ENCODE data around the gene AVPI1. TPM values are rescaled to one million over a fixed set of nuclear protein-coding genes. Genes with fewer than 3 reads are reported as not detected.
A peak's percentile ranks its signal among the peaks of the same experiment; 100 is the strongest.

AVPI1 gene
- polyA plus RNA-seq, 4 donors = 18.2 to 64.9 (median 46.8) TPM

DNA sequence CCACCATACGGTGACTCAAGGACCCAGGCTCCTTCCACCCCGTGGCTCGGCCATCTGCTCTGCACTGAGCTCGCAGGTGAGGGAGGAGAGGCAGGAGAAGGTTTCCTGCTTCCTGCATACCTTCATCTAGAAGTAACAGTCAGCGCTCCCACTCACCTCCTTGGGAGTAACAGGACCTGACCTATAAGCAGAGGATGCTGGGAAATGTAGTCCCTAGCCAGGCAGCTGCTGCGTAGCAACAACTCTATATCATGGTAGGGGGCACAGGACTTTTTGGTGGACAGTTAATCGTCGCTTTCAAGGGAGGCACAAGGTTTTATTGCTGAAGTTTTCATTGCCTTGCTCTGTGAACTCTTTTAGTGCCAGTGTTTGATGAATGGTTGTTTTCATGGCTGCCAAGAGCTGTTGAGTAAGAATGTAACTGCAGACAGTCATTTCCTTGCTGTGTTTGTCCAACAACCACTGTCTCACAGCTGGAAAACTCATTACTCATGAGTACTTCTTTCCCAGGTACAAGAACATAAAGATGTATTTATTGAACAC lies 39.7 kb upstream of the AVPI1 start:
- Histone ChIP-seq H3K36me3 (ENCODE audit: control insufficient read depth in 3 of 3, insufficient read depth in 2 of 3, low read depth in 1 of 3, low read length in 3 of 3) (no peaks in the 10 kb centered on the region), H3K9me3 (ENCODE audit: control insufficient read depth in 2 of 2, insufficient read depth in 1 of 2, low read depth in 1 of 2, low read length in 1 of 2) (peaks cover 0 to 4% of the 10 kb centered on the region in 2 donors), H3K4me3 (ENCODE audit: low read depth in 1 of 3, low read length in 3 of 3) (peak overlapping the region in 1 of 3 donors; percentile 31), H3K27ac (ENCODE audit: low read depth in 1 of 3, low read length in 2 of 3) (peak overlapping the region in 1 of 3 donors; percentile 41), H3K27me3 (ENCODE audit: control insufficient read depth in 3 of 3, insufficient read depth in 3 of 3, low read length in 3 of 3) (no peaks in the 10 kb centered on the region), H3K4me1 (ENCODE audit: control insufficient read depth in 3 of 3, insufficient read depth in 2 of 3, low read depth in 1 of 3, low read length in 2 of 3) (peaks cover 0 to 4% (median 0%) of the 10 kb centered on the region in 3 donors)
- WGBS, 3 donors = 37 to 54% (median 46%) methylated on average over 8 of the region's 8 CpGs
- FAIRE-seq (no peak), DNase-seq (peak; percentile 47 to 79)

DNA sequence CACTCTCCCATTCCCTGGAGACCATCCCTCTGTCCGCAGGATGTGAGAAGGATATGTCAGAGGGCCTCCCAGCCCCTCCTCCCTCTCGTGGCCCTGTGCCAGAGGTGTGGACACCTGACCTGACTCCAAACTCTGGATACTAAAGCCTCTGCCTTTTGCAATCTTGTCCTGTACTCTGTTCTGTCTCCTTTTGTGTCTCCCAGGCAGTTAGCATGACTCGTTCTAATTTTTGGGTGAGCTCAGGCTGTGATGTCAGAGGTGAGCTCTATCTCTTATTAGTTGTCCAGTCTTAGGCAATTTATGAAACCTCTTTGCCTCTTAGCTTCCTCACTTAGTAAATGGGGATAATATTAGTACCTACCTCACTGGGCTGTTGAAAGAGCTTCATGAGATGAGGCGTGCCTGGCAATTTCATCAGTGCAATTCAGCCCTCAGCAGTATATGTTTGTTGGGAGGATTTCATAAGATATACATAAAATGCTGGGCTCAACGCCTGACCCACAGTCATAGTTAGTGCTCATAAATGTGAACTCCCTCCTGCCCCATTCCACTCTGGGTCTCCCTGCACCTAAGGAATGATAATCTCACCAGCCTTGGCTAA lies 37.4 kb upstream of the AVPI1 start:
- H3K4me3 ChIP-seq (ENCODE audit: low read depth in 1 of 3, low read length in 3 of 3) = no peak overlapping the region
- FAIRE-seq = no peak
- H3K27me3 ChIP-seq (ENCODE audit: control insufficient read depth in 3 of 3, insufficient read depth in 3 of 3, low read length in 3 of 3) = no peaks in the 10 kb centered on the region
- peaks cover 0 to 7% (median 2%) of the 10 kb centered on the region in 3 donors for H3K4me1 ChIP-seq (ENCODE audit: control insufficient read depth in 3 of 3, insufficient read depth in 2 of 3, low read depth in 1 of 3, low read length in 2 of 3)
- H3K36me3 ChIP-seq (ENCODE audit: control insufficient read depth in 3 of 3, insufficient read depth in 2 of 3, low read depth in 1 of 3, low read length in 3 of 3) = peaks cover 0 to 1% (median 0%) of the 10 kb centered on the region in 3 donors
- DNase-seq = peak in 1 of 2 donors; percentile 53
- WGBS, 3 donors = 51 to 64% (median 52%) methylated on average over 5 of the region's 5 CpGs
- H3K9me3 ChIP-seq (ENCODE audit: control insufficient read depth in 2 of 2, insufficient read depth in 1 of 2, low read depth in 1 of 2, low read length in 1 of 2) = peaks cover 0 to 4% of the 10 kb centered on the region in 2 donors
- no peak overlapping the region for H3K27ac ChIP-seq (ENCODE audit: low read depth in 1 of 3, low read length in 2 of 3)

DNA sequence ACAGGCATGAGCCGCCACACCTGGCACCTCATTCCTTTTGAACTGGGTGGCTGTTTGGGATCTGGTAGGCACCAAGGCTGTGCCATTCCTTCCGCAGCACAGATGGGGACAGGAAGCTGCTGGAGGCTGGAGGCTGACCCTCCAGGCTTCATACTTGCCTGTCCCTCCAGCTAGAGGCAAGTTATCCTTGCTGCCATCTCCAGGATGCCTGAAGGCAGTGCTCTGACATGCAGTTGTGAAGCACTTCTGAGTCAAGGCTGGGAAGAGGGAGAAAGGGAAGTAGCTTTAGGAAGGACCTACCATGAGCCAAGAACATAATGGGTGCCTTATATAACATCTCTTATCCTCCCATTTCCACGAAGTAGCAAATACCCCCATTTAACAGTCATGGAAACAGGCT lies 36.0 kb upstream of the AVPI1 start:
- no peak overlapping the region for H3K27ac ChIP-seq (ENCODE audit: low read depth in 1 of 3, low read length in 2 of 3)

DNA sequence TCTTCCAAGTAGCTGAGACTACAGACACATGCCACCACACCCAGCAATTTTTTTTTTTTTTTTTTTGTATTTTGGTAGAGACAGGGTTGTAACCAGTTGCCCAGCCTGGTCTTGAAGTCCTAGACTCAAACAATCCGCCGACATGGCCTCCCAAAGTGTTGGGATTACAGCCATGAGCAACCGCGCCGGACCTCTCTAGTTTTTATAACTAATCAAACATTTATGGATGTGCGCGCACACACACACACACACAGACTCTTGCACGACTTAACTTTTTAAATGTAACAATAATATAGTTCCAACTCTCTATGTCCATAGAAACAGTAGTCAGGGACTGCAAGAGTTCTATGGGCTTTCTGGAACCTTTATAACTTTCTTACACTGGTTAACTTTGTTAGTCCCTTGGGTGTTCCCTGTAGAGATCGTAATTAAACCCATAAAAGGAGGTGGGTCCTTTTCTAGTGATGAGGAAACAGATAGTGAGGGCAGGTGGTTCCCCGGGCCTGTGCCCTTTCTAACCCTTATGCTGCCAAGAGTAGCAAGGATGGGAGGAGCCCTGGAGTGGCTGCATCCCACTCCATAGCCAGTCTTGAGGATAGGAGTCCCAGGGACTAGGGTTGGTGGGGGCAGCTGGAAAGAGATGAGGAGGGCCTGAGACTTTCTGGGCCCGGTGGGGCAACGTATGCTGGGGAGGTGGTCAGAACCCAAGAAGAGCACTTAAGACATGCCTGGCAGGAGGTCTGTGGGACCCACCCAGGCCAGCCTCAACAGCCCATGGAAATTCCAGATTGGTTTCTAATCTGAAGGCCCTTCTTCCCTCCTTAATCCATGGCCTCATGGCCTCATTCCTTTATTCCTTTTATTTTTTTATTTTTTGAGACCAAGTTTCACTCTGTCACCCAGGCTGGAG lies 35.1 kb upstream of the AVPI1 start:
- peaks cover 0 to 17% (median 0%) of the 10 kb centered on the region in 3 donors for H3K36me3 ChIP-seq (ENCODE audit: control insufficient read depth in 3 of 3, insufficient read depth in 2 of 3, low read depth in 1 of 3, low read length in 3 of 3)
- no peak overlapping the region for H3K4me3 ChIP-seq (ENCODE audit: low read depth in 1 of 3, low read length in 3 of 3)
- H3K4me1 ChIP-seq (ENCODE audit: control insufficient read depth in 3 of 3, insufficient read depth in 2 of 3, low read depth in 1 of 3, low read length in 2 of 3) = peaks cover 3 to 27% (median 9%) of the 10 kb centered on the region in 3 donors
- FAIRE-seq (no peak), DNase-seq (peak; percentile 78 to 93)
- peak overlapping the region in 2 of 3 donors; percentile 11 to 24 for H3K27ac ChIP-seq (ENCODE audit: low read depth in 1 of 3, low read length in 2 of 3)
- 23 to 67% (median 39%) methylated on average over 12 of the region's 12 CpGs for WGBS, 3 donors
- peaks cover 0 to 4% of the 10 kb centered on the region in 2 donors for H3K9me3 ChIP-seq (ENCODE audit: control insufficient read depth in 2 of 2, insufficient read depth in 1 of 2, low read depth in 1 of 2, low read length in 1 of 2)
- H3K27me3 ChIP-seq (ENCODE audit: control insufficient read depth in 3 of 3, insufficient read depth in 3 of 3, low read length in 3 of 3) = no peaks in the 10 kb centered on the region

More for the DNA sequence above, 36.0 kb upstream of the AVPI1 start:
- Histone ChIP-seq H3K36me3 (ENCODE audit: control insufficient read depth in 3 of 3, insufficient read depth in 2 of 3, low read depth in 1 of 3, low read length in 3 of 3) (peaks cover 0 to 9% (median 0%) of the 10 kb centered on the region in 3 donors), H3K27me3 (ENCODE audit: control insufficient read depth in 3 of 3, insufficient read depth in 3 of 3, low read length in 3 of 3) (no peaks in the 10 kb centered on the region), H3K4me3 (ENCODE audit: low read depth in 1 of 3, low read length in 3 of 3) (no peak overlapping the region), H3K9me3 (ENCODE audit: control insufficient read depth in 2 of 2, insufficient read depth in 1 of 2, low read depth in 1 of 2, low read length in 1 of 2) (peaks cover 0 to 4% of the 10 kb centered on the region in 2 donors), H3K4me1 (ENCODE audit: control insufficient read depth in 3 of 3, insufficient read depth in 2 of 3, low read depth in 1 of 3, low read length in 2 of 3) (peaks cover 3 to 21% (median 9%) of the 10 kb centered on the region in 3 donors)
- no peak for DNase-seq
- no peak for FAIRE-seq
- WGBS, 3 donors = 73 to 84% (median 79%) methylated on average over 3 of the region's 3 CpGs

DNA sequence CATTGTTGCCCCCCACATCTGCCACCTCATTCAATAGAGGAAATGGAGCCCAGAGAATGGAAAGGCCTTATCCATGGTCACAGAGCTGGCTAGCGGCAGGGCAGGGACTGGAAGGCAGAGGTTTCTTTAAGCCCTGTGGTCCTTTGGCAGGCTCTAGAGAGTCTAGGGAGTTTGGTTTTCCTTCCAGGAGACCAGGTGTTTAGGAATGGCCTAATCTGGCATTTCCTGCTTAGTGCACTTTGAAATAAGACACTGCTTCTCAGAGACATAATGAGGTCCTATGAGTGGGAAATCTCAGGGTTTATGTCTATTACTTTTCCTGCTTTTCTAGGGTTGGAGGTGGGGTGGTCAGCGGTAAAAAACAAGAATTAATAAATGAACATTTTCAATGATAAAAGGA lies 32.6 kb upstream of the AVPI1 start:
- WGBS, 3 donors = 81 to 91% (median 82%) methylated on average over 2 of the region's 2 CpGs

DNA sequence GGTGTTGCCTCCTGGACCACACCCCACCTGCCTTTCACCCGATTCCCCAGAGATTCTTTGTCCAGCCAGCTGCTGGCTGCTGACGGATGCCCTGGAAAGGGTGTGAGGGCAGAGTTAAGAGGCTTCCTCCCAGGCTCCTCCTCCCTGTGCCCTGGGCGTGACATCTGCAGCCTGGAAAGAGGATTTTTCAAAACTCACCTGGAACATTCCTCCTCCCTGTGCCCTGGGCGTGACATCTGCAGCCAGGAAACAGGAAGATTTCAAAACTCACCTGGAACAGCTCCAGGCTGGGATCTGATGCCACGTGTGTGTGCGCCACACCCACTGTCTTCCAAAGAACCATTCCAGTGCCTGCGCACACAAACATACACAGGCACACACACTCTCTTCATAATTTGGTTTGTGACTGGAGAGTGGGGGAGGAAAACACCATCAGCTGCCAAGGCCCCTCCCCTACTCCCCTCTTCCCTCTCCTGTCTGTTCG lies 31.7 kb upstream of the AVPI1 start:
- H3K27ac ChIP-seq (ENCODE audit: low read depth in 1 of 3, low read length in 2 of 3) = peak overlapping the region; percentile 55 to 81 (median 58)
- DNase-seq = peak; percentile 98 to 99
- WGBS, 3 donors = 13 to 31% (median 29%) methylated on average over 8 of the region's 8 CpGs
- H3K9me3 ChIP-seq (ENCODE audit: control insufficient read depth in 2 of 2, insufficient read depth in 1 of 2, low read depth in 1 of 2, low read length in 1 of 2) = no peaks in the 10 kb centered on the region
- H3K36me3 ChIP-seq (ENCODE audit: control insufficient read depth in 3 of 3, insufficient read depth in 2 of 3, low read depth in 1 of 3, low read length in 3 of 3) = peaks cover 0 to 26% (median 0%) of the 10 kb centered on the region in 3 donors
- no peaks in the 10 kb centered on the region for H3K27me3 ChIP-seq (ENCODE audit: control insufficient read depth in 3 of 3, insufficient read depth in 3 of 3, low read length in 3 of 3)
- H3K4me1 ChIP-seq (ENCODE audit: control insufficient read depth in 3 of 3, insufficient read depth in 2 of 3, low read depth in 1 of 3, low read length in 2 of 3) = peaks cover 3 to 37% (median 9%) of the 10 kb centered on the region in 3 donors
- no peak for FAIRE-seq
- H3K4me3 ChIP-seq (ENCODE audit: low read depth in 1 of 3, low read length in 3 of 3) = no peak overlapping the region

More for the DNA sequence above, 32.6 kb upstream of the AVPI1 start:
- no peak for FAIRE-seq
- Histone ChIP-seq H3K4me1 (ENCODE audit: control insufficient read depth in 3 of 3, insufficient read depth in 2 of 3, low read depth in 1 of 3, low read length in 2 of 3) (peaks cover 3 to 37% (median 9%) of the 10 kb centered on the region in 3 donors), H3K27ac (ENCODE audit: low read depth in 1 of 3, low read length in 2 of 3) (peak overlapping the region in 2 of 3 donors; percentile 21 to 81), H3K4me3 (ENCODE audit: low read depth in 1 of 3, low read length in 3 of 3) (no peak overlapping the region), H3K27me3 (ENCODE audit: control insufficient read depth in 3 of 3, insufficient read depth in 3 of 3, low read length in 3 of 3) (no peaks in the 10 kb centered on the region), H3K36me3 (ENCODE audit: control insufficient read depth in 3 of 3, insufficient read depth in 2 of 3, low read depth in 1 of 3, low read length in 3 of 3) (peaks cover 0 to 26% (median 0%) of the 10 kb centered on the region in 3 donors), H3K9me3 (ENCODE audit: control insufficient read depth in 2 of 2, insufficient read depth in 1 of 2, low read depth in 1 of 2, low read length in 1 of 2) (no peaks in the 10 kb centered on the region)
- no peak for DNase-seq

DNA sequence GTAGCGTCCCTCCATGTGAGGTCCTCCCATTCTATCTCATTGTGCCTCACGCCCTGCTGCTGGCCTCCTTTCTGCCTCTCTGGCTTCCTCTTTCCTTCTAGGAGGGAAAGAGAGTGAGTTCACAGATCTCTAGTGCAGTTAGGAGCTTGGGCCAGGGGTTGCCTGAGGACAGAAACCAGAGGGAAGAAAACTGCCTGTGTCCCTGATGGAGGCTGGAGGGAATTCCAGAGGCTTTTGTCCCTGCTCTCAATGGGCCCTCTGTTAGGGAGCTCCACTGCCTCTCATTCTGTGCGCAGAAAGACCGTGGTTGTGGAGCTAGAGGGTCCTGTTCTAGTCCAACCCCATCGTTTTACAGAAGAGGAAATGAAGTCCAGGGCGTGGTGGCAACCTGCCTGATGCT lies 31.1 kb upstream of the AVPI1 start:
- H3K36me3 ChIP-seq (ENCODE audit: control insufficient read depth in 3 of 3, insufficient read depth in 2 of 3, low read depth in 1 of 3, low read length in 3 of 3) = peaks cover 0 to 26% (median 0%) of the 10 kb centered on the region in 3 donors
- WGBS, 3 donors = 30 to 55% (median 53%) methylated on average over 6 of the region's 6 CpGs
- DNase-seq = no peak
- H3K9me3 ChIP-seq (ENCODE audit: control insufficient read depth in 2 of 2, insufficient read depth in 1 of 2, low read depth in 1 of 2, low read length in 1 of 2) = no peaks in the 10 kb centered on the region
- H3K27ac ChIP-seq (ENCODE audit: low read depth in 1 of 3, low read length in 2 of 3) = peak overlapping the region; percentile 55 to 81 (median 58)
- no peak for FAIRE-seq
- H3K27me3 ChIP-seq (ENCODE audit: control insufficient read depth in 3 of 3, insufficient read depth in 3 of 3, low read length in 3 of 3) = no peaks in the 10 kb centered on the region
- H3K4me1 ChIP-seq (ENCODE audit: control insufficient read depth in 3 of 3, insufficient read depth in 2 of 3, low read depth in 1 of 3, low read length in 2 of 3) = peaks cover 5 to 39% (median 9%) of the 10 kb centered on the region in 3 donors
- H3K4me3 ChIP-seq (ENCODE audit: low read depth in 1 of 3, low read length in 3 of 3) = no peak overlapping the region

DNA sequence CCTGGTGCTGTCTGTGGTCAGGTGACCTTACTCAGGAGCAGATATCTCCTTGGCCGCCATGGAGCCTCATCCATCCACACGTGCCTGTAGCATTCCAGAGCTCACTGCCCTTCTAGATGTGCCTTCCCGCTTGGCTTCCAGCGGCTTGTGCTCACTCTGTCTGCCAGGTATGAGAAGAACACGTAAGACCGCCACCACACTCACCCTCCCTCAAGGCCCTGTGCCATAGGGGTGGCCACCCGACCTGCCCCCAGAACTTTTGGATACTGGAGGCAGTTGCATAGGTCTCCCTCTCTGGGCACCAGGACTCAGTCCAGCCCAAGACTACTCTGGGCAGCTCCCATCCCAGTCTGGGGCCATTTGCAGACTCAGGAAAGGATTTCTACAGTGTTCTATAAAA lies 30.6 kb upstream of the AVPI1 start:
- peaks cover 5 to 44% (median 9%) of the 10 kb centered on the region in 3 donors for H3K4me1 ChIP-seq (ENCODE audit: control insufficient read depth in 3 of 3, insufficient read depth in 2 of 3, low read depth in 1 of 3, low read length in 2 of 3)
- H3K9me3 ChIP-seq (ENCODE audit: control insufficient read depth in 2 of 2, insufficient read depth in 1 of 2, low read depth in 1 of 2, low read length in 1 of 2) = no peaks in the 10 kb centered on the region
- no peaks in the 10 kb centered on the region for H3K27me3 ChIP-seq (ENCODE audit: control insufficient read depth in 3 of 3, insufficient read depth in 3 of 3, low read length in 3 of 3)
- WGBS, 3 donors = 89 to 90% (median 89%) methylated on average over 7 of the region's 7 CpGs
- peaks cover 0 to 26% (median 0%) of the 10 kb centered on the region in 3 donors for H3K36me3 ChIP-seq (ENCODE audit: control insufficient read depth in 3 of 3, insufficient read depth in 2 of 3, low read depth in 1 of 3, low read length in 3 of 3)
- DNase-seq (no peak), FAIRE-seq (no peak)
- peak overlapping the region in 2 of 3 donors; percentile 58 to 81 for H3K27ac ChIP-seq (ENCODE audit: low read depth in 1 of 3, low read length in 2 of 3)
- no peak overlapping the region for H3K4me3 ChIP-seq (ENCODE audit: low read depth in 1 of 3, low read length in 3 of 3)
